ENCODE results near the gene JAM3.

JAM3 gene

DNA sequence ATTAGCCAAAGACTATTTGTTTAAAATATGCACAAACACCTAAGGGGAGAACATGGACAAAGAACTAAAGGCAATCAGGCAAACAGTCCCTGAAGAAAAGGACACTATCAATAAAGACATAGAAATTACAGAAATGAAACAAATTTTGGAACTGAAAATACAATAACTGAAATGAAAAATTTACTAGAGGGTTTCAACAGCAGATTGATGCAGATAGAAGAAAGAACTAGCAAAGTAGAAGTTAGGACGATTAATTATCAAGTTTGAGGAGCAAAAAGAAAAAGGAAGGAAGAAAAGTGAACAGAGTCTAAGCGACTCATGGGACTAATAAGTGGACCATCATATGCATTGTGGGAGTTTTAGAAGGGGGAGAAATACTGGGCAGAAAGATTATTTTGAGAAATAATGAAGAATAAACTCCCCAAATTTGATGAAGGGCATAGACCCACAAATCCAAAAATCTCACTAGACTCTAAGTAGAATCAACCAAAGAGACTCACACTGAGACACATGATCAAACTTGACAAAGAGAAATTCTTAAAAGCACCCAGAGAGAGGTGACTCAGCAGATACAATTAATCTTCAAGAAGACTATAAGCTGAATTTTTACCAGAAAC is 62.9 kb downstream of the JAM3 start:
- H3K4me3 ChIP-seq (ENCODE audit: control insufficient read depth, low read depth, low read length): no peak overlapping the region
- no peak for TF ChIP-seq CTCF (IDR thresholded peaks at IDR 0.05; ENCODE audit: control insufficient read depth, insufficient read depth, low read depth, low read length, missing control alignments)
- DNase-seq (ENCODE audit: low read depth): no peak

GRCh38 chr11:134132808-134133207 is 63.9 kb downstream of the JAM3 start:
- no peak for TF ChIP-seq CTCF (IDR thresholded peaks at IDR 0.05; ENCODE audit: control insufficient read depth, insufficient read depth, low read depth, low read length, missing control alignments)
- DNase-seq (ENCODE audit: low read depth): no peak
- H3K4me3 ChIP-seq (ENCODE audit: control insufficient read depth, low read depth, low read length): no peak overlapping the region

- no peak for TF ChIP-seq CTCF (IDR thresholded peaks at IDR 0.05; ENCODE audit: control insufficient read depth, insufficient read depth, low read depth, low read length, missing control alignments)
- no peak for DNase-seq (ENCODE audit: low read depth)
Measured at GRCh38 chr11:134134167-134134566, 65.3 kb downstream of the JAM3 start.

DNA sequence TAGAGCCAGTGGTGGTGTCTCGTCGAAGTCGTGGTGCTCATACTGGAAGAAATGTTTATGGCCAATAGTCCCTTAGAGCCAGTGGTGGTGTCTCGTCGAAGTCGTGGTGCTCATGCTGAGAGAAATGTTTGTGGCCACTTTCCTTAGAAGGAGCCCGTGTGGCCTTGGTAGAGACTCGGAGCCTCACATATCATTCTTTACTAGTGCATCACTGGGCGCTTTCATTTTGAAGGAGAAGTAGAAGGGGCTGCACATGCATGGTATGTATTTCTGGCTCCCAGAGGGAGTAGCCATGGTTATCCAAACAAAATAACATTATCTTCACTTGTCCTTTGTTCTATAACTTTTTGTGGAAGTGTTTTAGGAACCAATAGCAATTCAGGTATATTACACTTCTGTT is 69.5 kb downstream of the JAM3 start:
- H3K4me3 ChIP-seq (ENCODE audit: control insufficient read depth, low read depth, low read length): no peak overlapping the region
- TF ChIP-seq CTCF (IDR thresholded peaks at IDR 0.05; ENCODE audit: control insufficient read depth, insufficient read depth, low read depth, low read length, missing control alignments): no peak
- DNase-seq (ENCODE audit: low read depth): no peak

More at GRCh38 chr11:134134167-134134566, 65.3 kb downstream of the JAM3 start:
- no peak overlapping the region for H3K4me3 ChIP-seq (ENCODE audit: control insufficient read depth, low read depth, low read length)

DNA sequence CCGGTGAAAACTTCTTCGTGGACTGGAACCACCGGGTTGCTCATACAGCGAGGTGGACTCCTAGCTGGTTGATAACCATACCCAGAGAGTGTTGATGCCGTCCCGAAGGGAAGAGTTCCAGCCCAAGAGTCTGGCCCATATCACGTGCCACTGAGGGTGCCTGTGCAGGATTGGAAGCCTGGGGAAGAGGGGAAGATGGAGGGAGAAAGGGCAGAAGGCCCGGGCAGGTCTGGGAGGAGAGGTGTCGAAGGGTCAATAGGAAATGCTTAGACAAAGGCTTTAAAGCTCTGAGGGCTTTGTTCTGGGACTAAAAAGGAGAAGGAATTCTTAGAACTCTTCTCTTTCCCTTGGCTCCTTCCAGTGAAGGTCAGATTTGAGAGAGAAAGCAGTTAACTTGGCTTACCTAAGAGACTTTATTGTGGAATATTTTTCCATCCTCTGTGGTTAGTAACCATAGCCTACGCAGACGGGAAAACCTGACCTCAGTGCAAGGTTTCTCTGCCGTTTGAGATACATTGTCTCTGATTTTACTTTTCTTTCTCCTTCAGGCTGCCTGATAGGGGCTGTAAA is 70.5 kb downstream of the JAM3 start:
- H3K4me3 ChIP-seq (ENCODE audit: control insufficient read depth, low read depth, low read length): no peak overlapping the region
- TF ChIP-seq CTCF (IDR thresholded peaks at IDR 0.05; ENCODE audit: control insufficient read depth, insufficient read depth, low read depth, low read length, missing control alignments): no peak
- no peak for DNase-seq (ENCODE audit: low read depth)

DNA sequence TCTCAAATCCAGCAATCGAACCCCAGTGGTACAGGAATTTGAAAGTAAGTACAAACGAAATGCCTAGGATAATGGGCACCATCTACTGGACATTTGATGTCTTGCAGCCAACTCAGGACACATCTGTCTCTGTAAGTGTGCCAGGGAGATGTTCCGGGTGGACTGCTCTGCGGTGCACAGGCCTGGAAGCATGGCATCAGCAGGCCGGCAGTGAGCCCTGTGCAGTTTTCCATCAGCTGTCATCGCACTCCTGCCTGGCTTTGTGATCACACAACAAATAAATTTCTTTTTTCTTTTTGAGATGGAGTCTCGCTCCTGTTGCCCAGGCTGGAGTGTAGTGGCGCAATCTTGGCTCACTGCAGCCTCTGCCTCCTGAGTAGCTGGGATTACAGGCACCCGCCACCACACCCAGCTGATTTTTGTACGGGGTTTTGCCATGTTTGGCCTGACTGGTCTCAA is 71.0 kb downstream of the JAM3 start:
- TF ChIP-seq CTCF (IDR thresholded peaks at IDR 0.05; ENCODE audit: control insufficient read depth, insufficient read depth, low read depth, low read length, missing control alignments): peak; percentile 86
- no peak overlapping the region for H3K4me3 ChIP-seq (ENCODE audit: control insufficient read depth, low read depth, low read length)
- DNase-seq (ENCODE audit: low read depth): peak; percentile 62
